H9 (cell line): Measurements from ENCODE around the gene FXYD2. TPM values are rescaled to one million over a fixed set of nuclear protein-coding genes. Genes with fewer than 3 reads are reported as not detected.

Experiments used
- DNase-seq: peaks from one replicate; pipeline ENCODE4 v3.0.0-alpha.2; 2017
- H2AFZ ChIP-seq: one replicate; pipeline ENCODE4 v1.6.1; 2013; ENCODE audit warnings: mild to moderate bottlenecking, low read length, control low read depth, moderate library complexity
- H2AK5ac ChIP-seq: 2 replicates; pipeline ENCODE4 v1.6.1; 2013; ENCODE audit warnings: low read length, control low read depth, mixed read lengths; ENCODE audit not compliant: insufficient read length
- H2BK120ac ChIP-seq: one replicate; pipeline ENCODE4 v1.6.1; 2013; ENCODE audit warnings: low read depth, mild to moderate bottlenecking, low read length, control low read depth, inconsistent platforms; ENCODE audit not compliant: poor library complexity, severe bottlenecking
- H2BK12ac ChIP-seq: 2 replicates; pipeline ENCODE4 v1.6.1; 2013; ENCODE audit warnings: low read length, control low read depth, mixed read lengths, low read depth; ENCODE audit not compliant: insufficient read length
- H2BK15ac ChIP-seq: 2 replicates; pipeline ENCODE4 v1.6.1; 2013; ENCODE audit warnings: low read depth, low read length, control low read depth
- H2BK20ac ChIP-seq: one replicate; pipeline ENCODE4 v1.6.1; 2013; ENCODE audit warnings: low read depth, mild to moderate bottlenecking, low read length, control low read depth, inconsistent platforms; ENCODE audit not compliant: poor library complexity, severe bottlenecking
- H2BK5ac ChIP-seq: 2 replicates; pipeline ENCODE4 v1.6.1; 2013; ENCODE audit warnings: low read length, control low read depth, mixed read lengths; ENCODE audit not compliant: insufficient read length
- H3K14ac ChIP-seq: 2 replicates; pipeline ENCODE4 v1.6.1; 2013; ENCODE audit warnings: low read length, control low read depth; ENCODE audit not compliant: insufficient read depth
- H3K18ac ChIP-seq: 2 replicates; pipeline ENCODE4 v1.6.1; 2013; ENCODE audit warnings: low read depth, mild to moderate bottlenecking, mixed read lengths, low read length, control low read depth; ENCODE audit not compliant: insufficient read length
- H3K23ac ChIP-seq: 2 replicates; pipeline ENCODE4 v1.6.1; 2013; ENCODE audit warnings: low read length, control low read depth, mixed read lengths, low read depth; ENCODE audit not compliant: insufficient read length
- H3K23me2 ChIP-seq: 2 replicates; pipeline ENCODE4 v1.6.1; 2013; ENCODE audit warnings: low read depth, mild to moderate bottlenecking, mixed read lengths, low read length, control low read depth; ENCODE audit not compliant: insufficient read length, poor library complexity, severe bottlenecking
- H3K27ac ChIP-seq: 2 replicates; pipeline ENCODE4 v1.5.1; 2013; ENCODE audit warnings: low read length, control low read depth, mixed read lengths, low read depth; ENCODE audit not compliant: insufficient read length
- H3K27me3 ChIP-seq: 2 replicates; pipeline ENCODE4 v1.6.1; 2013; ENCODE audit warnings: low read length, control low read depth, inconsistent platforms; ENCODE audit not compliant: insufficient read depth
- H3K4ac ChIP-seq: 2 replicates; pipeline ENCODE4 v1.6.1; 2013; ENCODE audit warnings: low read depth, mild to moderate bottlenecking, control low read depth, inconsistent platforms, low read length, moderate library complexity
- H3K4me1 ChIP-seq: 2 replicates; pipeline ENCODE4 v1.6.1; 2013; ENCODE audit warnings: low read length, control low read depth, inconsistent platforms; ENCODE audit not compliant: insufficient read depth
- H3K4me2 ChIP-seq: 2 replicates; pipeline ENCODE4 v1.6.1; 2013; ENCODE audit warnings: low read length, control low read depth, mixed read lengths; ENCODE audit not compliant: insufficient read length, insufficient read depth
- H3K56ac ChIP-seq: 2 replicates; pipeline ENCODE4 v1.6.1; 2013; ENCODE audit warnings: low read depth, mild to moderate bottlenecking, mixed read lengths, low read length, control low read depth; ENCODE audit not compliant: insufficient read length
- H3K79me1 ChIP-seq: 2 replicates; pipeline ENCODE4 v1.6.1; 2013; ENCODE audit warnings: low read depth, mild to moderate bottlenecking, moderate library complexity, low read length, control low read depth, inconsistent platforms; ENCODE audit not compliant: insufficient read depth, poor library complexity, severe bottlenecking
- H3K79me2 ChIP-seq: 2 replicates; pipeline ENCODE4 v1.6.1; 2013; ENCODE audit warnings: low read length, control low read depth, inconsistent platforms; ENCODE audit not compliant: insufficient read depth
- H3K9ac ChIP-seq: 2 replicates; pipeline ENCODE4 v1.6.1; 2013; ENCODE audit warnings: low read length, control low read depth, mixed read lengths; ENCODE audit not compliant: insufficient read length; ENCODE audit errors: extremely low read depth
- H3K9me3 ChIP-seq: one replicate; pipeline ENCODE4 v1.6.1; 2013; ENCODE audit warnings: low read depth, low read length, inconsistent platforms; ENCODE audit not compliant: control insufficient read depth
- H3T11ph ChIP-seq: one replicate; pipeline ENCODE4 v1.6.1; 2013; ENCODE audit warnings: mild to moderate bottlenecking, low read length, control low read depth, inconsistent platforms
- H4K20me1 ChIP-seq: one replicate; pipeline ENCODE4 v1.6.1; 2013; ENCODE audit not compliant: control insufficient read depth, insufficient read length, insufficient read depth
- H4K5ac ChIP-seq: 2 replicates; pipeline ENCODE4 v1.6.1; 2013; ENCODE audit warnings: low read depth, mild to moderate bottlenecking, mixed read lengths, low read length, control low read depth; ENCODE audit not compliant: insufficient read length
- H4K8ac ChIP-seq: replicated peaks from 2 replicates; pipeline ENCODE4 v1.6.1; 2013; ENCODE audit warnings: low read length, control low read depth, mixed read lengths, low read depth; ENCODE audit not compliant: insufficient read length
- H4K91ac ChIP-seq: 2 replicates; pipeline ENCODE4 v1.6.1; 2013; ENCODE audit warnings: low read depth, mild to moderate bottlenecking, moderate library complexity, mixed read lengths, low read length, control low read depth; ENCODE audit not compliant: insufficient read length
- H3K27ac Mint-ChIP-seq, 3 experiments: 2 replicates in 2 of 3; 3 replicates in 1 of 3; pipeline ENCODE4 v1.8.0; 2020 to 2021; ENCODE audit warnings: mixed read lengths in 3 of 3, mild to moderate bottlenecking in 1 of 3, moderate library complexity in 1 of 3
- H3K27me3 Mint-ChIP-seq: 2 replicates; pipeline ENCODE4 v1.8.0; 2021; ENCODE audit warnings: low read depth, mild to moderate bottlenecking, moderate library complexity, mixed read lengths
- H3K36me3 Mint-ChIP-seq, 3 experiments: 2 replicates in 2 of 3; 3 replicates in 1 of 3; pipeline ENCODE4 v1.8.0; 2020 to 2021; ENCODE audit warnings: low read depth in 3 of 3, mixed read lengths in 3 of 3; ENCODE audit not compliant: insufficient read depth in 1 of 3
- H3K4me1 Mint-ChIP-seq, 2 experiments: 2 replicates each; pipeline ENCODE4 v1.8.0; 2020; ENCODE audit warnings: mixed read lengths in 2 of 2
- H3K4me3 Mint-ChIP-seq, 2 experiments: 2 replicates in 1 of 2; 3 replicates in 1 of 2; pipeline ENCODE4 v1.8.0; 2020 to 2021; ENCODE audit warnings: mild to moderate bottlenecking in 2 of 2, mixed read lengths in 2 of 2, moderate library complexity in 1 of 2
- H3K9me3 Mint-ChIP-seq, 2 experiments: 2 replicates in 1 of 2; 3 replicates in 1 of 2; pipeline ENCODE4 v1.8.0; 2020; ENCODE audit warnings: mild to moderate bottlenecking in 2 of 2, mixed read lengths in 2 of 2, moderate library complexity in 1 of 2
- CTCF ChIP-seq: fragments of 200-600 bp; sonication (generic); conservative IDR thresholded peaks from 3 replicates; pipeline ENCODE4 v1.8.0; 2021; ENCODE audit warnings: antibody characterized with exemption, mild to moderate bottlenecking
- WGBS: extraction: QIAGEN DNeasy Blood & Tissue Kit; methylation state at CpG from one replicate; pipeline ENCODE4 v1.1.7; 2013; ENCODE audit warnings: missing lambda C conversion rate, low lambda C conversion rate, mixed read lengths; ENCODE audit not compliant: insufficient read length; ENCODE audit errors: extremely low coverage; 5-methylcytosine and 5-hydroxymethylcytosine counted together
- total RNA-seq: library from RNA; stranded (reverse); gene quantifications from 2 replicates; pipeline ENCODE4 v1.2.1, GENCODE V29; 2021

Gene FXYD2
- total RNA-seq, 1 experiment from 2014 or later = 0.79 TPM

- H4K5ac ChIP-seq = no peak overlapping the region
- H3T11ph ChIP-seq = no peak overlapping the region
- Mint-ChIP-seq H3K36me3 (no peaks in the 10 kb centered on the region), H3K27ac (peak overlapping the region in 2 of 3 experiments; percentile 55 to 60; a peak in 1 of 7 replicates), H3K4me1 (peaks cover 38 to 51% of the 10 kb centered on the region in 2 experiments), H3K9me3 (no peaks in the 10 kb centered on the region; a peak in 1 of 5 replicates), H3K27me3 (peaks cover 9% of the 10 kb centered on the region), H3K4me3 (no peak overlapping the region; a peak in 1 of 5 replicates)
- H3K23me2 ChIP-seq = no peaks in the 10 kb centered on the region
- H3K9me3 ChIP-seq = no peaks in the 10 kb centered on the region
- no peak overlapping the region for H3K27ac ChIP-seq
- H2AFZ ChIP-seq = no peak overlapping the region
- TF ChIP-seq CTCF = no peak
- H3K18ac ChIP-seq = no peak overlapping the region
- no peak overlapping the region for H2BK5ac ChIP-seq
- no peaks in the 10 kb centered on the region for H4K20me1 ChIP-seq
- H3K56ac ChIP-seq = no peak overlapping the region
- H3K27me3 ChIP-seq = no peaks in the 10 kb centered on the region
- H3K79me1 ChIP-seq = no peaks in the 10 kb centered on the region
- no peak overlapping the region for H4K91ac ChIP-seq
- no peak overlapping the region for H3K4me2 ChIP-seq
- no peak overlapping the region for H3K23ac ChIP-seq
- WGBS = no CpG with 5 or more reads among the region's 13 CpGs
- H2BK120ac ChIP-seq = no peak overlapping the region
- no peak overlapping the region for H3K4ac ChIP-seq
- DNase-seq = peak; percentile 37
- no peak overlapping the region for H4K8ac ChIP-seq
- H2AK5ac ChIP-seq = no peak overlapping the region
- H2BK20ac ChIP-seq = no peak overlapping the region
- no peak overlapping the region; the same call in 1 of the 2 replicates for H3K14ac ChIP-seq
- H3K4me1 ChIP-seq = no peaks in the 10 kb centered on the region; the same call in 1 of the 2 replicates
- no peak overlapping the region for H3K9ac ChIP-seq
- H3K79me2 ChIP-seq = no peaks in the 10 kb centered on the region
- H2BK12ac ChIP-seq = no peak overlapping the region
- H2BK15ac ChIP-seq = no peak overlapping the region
Measured at GRCh38 chr11:117823946-117824420, 561 bp downstream of the FXYD2 start.
